NCI-H1436 treated with DMSO at 0.1 percent for 48 hours (cell line): ENCODE data around the gene PARD3B.
"Not testable (repeated sequence)": the region's sequence is repeated elsewhere in the genome, so short reads cannot be mapped to it uniquely, and the experiment has no call there.

Experiments used
- DNase-seq: peaks from one replicate; lab custom pipeline; 2025; lab: John Stamatoyannopoulos, UW

The PARD3B gene

DNA sequence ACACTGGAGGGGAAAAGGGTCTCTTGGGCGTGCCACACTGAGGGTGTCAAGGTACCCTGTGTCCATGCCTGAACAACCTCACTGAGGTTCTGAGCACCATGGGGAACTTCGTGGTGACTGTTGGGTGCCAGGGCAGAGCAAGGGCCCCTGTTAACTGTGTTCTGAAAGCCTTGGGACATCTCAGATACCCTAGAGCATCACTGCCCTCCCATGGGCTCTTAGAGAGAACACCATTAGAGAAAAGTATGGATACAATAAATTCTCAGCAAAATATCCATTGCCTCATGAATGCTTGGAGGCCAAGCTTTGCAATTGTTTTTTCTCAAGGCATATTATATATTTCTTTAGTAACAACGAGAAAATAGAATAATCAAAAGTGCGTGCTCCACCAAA lies 648.6 kb downstream of the PARD3B start:
- DNase-seq = no peak

DNA sequence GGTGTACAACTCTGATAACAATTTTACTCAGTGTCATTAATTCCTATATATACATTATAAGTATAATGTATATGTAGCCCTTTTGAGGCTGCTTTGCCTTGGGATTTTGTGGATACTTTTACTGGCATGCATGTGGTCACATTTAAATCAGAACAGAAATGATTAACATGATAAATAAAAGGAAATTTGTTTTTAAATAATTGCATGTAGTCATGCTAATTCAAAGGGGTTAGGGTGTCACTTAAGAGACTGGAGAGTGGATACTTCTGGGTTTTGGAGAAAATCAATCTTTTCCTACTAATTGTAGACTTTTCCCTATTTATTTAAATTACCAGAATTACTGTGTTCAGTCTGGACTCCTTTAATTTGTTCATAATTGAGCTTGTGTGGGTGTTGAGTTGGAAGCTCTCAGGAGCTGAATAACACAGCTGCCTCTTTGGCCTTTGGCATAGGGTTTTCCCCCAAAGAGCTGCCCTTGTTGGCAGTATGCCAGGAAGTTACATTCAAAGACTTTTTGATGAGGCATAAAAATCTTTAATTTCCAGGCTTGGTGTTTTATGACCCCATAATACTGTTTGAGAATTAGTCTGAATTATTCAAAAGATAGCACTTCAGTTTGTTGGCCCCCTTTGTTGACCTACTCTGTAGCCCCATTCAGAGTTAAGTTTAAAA lies 652.3 kb downstream of the PARD3B start:
- no peak for DNase-seq

DNA sequence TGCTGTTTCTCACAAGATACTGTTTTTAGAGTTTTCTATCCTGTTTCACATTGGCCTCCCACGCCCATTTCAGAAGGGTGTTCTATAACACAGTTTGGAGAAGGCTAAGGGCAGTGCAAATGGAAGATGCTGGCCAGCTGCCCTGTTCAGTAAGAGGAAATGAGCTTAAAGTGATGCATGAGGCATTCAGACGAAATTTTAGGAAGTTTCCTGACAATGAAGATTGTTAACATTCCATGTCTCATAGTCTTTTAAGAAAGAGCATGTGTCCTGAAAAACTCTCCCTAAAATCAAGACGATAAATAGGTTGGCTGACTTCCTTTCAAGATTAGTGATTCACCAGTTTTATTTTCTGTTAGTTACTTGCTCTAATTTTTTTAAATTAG lies 652.9 kb downstream of the PARD3B start:
- no peak for DNase-seq

DNA sequence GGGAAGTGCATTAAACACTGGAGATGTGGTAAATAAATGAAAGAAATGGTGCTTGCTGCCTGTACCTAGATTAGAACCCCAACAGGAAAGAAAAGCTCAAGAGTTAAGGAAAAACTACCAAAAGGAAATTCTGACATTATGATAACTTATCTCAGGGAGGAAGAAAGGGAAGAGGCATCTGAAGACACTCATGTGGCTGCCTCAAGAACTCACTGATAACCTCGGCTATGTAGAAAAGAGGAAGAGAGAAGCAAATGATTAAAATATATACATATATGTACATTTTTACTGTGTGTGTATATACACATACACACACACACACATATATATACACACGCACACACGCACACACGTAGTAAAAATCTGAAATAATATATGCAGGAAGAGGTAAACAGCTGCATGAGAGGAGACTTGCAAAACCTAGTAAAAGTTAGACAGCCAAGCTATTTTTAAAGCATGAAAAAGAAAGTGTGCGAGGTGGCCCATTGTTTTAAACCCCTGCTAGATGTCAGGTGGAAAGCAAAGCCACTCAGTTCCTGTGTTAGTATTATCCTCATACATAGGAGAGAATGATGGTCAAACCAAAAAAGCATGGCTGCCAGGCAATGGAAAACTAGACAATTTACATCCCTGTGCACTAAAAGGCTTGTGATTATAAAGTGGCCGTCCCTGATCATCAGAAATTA lies 654.0 kb downstream of the PARD3B start:
- no peak for DNase-seq

- no peak for DNase-seq
Measured at GRCh38 chr2:205210494-205210893, 665.2 kb downstream of the PARD3B start.

GRCh38 chr2:205212357-205212756 lies 667.1 kb downstream of the PARD3B start:
- no peak for DNase-seq

DNA sequence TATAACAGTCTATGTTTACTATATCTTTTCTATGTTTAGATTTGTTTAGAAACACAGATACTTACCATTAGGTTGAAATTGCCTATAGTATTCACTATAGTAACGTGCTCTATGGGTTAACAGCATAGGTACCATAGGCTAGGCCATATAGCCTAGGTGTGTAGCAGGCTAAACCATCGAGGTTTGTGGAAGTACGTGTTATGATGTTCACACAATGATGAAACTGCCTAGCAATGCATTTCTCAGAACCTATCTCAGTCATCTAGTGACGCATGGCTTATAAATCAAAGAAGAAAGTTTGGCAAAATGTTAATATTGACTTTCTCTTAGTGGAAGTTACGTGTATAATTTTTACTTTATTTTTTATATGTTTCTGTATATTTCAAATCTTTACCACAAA lies 670.8 kb downstream of the PARD3B start:
- DNase-seq = no peak

DNA sequence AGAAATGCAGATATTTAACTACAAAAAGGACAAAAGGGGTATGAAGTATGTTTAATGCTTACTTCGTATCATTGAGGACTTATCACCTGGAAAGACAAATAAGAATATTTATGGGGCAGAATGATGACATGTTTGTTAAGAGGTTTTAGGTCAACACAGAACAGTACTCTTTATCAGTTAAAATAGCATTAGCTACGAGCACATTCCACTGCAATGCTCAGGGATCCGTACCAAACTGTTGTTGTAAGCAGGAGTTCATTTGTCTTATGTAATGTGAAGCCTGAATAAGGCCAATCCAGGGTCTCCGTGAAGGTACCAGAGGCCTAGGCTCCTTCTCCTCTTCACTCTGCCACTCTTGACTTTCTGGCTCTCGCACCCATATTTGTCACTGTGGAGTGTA lies 671.3 kb downstream of the PARD3B start:
- no peak for DNase-seq

DNA sequence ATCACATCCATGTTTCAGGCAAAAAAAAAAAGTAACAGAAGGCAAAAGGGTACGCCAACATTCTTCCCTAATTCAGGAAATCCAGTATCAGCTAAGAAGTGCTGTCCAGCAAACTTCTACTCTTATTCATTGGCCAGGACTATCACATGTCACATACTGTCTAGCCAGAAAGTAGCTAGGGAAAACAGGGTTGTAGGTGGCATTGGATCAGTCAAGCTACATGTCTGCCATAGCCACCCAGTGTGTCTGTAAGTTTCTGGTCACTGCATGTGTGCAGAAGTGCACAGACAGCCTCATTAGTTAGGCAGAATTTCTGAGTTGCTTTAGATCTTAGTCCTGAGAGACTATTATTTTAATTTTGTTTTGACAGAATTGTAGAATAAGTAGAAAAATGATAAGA lies 671.7 kb downstream of the PARD3B start:
- no peak for DNase-seq

GRCh38 chr2:205218056-205218455 lies 672.8 kb downstream of the PARD3B start:
- no peak for DNase-seq

GRCh38 chr2:205218816-205219215 lies 673.5 kb downstream of the PARD3B start:
- DNase-seq = not testable (repeated sequence)

- DNase-seq = no peak
Measured at GRCh38 chr2:205220559-205220958, 675.3 kb downstream of the PARD3B start.

GRCh38 chr2:205232086-205232485 lies 686.8 kb downstream of the PARD3B start:
- no peak for DNase-seq

- DNase-seq = no peak
Measured at GRCh38 chr2:205235434-205235833, 690.2 kb downstream of the PARD3B start.

GRCh38 chr2:205237524-205237923 lies 692.2 kb downstream of the PARD3B start:
- no peak for DNase-seq

DNA sequence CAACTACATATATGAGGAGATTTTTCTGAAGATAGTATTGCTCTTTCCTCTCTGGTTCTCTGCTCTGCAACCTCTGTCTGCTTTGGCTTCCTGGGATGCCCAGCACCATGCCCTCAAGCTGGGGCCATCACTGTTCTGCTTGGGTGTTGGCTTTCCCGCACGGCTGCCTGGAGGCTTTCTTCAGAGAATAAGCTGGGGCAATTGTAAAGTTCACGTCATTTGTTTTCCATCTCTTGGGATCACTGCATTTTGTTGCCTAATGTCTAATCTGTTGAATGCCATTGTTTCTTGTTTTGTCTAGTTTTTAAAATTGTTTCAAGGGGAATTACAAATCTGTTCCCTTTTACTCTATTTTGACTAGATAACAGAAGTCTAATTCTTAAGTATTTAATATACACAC lies 699.7 kb downstream of the PARD3B start:
- no peak for DNase-seq

GRCh38 chr2:205245652-205246051 lies 700.4 kb downstream of the PARD3B start:
- DNase-seq = no peak

DNA sequence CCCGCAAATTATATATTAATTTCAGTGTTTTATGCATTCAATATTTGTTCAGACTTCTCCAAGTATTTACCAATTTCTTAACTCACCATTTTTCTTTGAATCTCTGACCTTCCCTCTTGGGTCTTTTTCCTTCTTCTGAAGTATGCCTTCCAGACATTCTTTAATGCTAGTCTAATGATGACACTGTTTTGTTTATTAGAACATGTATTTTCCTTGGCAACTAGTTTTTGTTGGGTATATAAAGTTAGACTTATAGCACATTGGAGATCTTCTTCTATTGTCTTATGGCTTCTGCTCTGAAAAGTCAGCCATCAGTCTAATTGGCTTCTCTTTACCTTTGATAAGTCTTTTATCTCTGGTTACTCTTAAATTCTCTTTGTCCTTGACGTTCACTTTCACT lies 713.8 kb downstream of the PARD3B start:
- no peak for DNase-seq

DNA sequence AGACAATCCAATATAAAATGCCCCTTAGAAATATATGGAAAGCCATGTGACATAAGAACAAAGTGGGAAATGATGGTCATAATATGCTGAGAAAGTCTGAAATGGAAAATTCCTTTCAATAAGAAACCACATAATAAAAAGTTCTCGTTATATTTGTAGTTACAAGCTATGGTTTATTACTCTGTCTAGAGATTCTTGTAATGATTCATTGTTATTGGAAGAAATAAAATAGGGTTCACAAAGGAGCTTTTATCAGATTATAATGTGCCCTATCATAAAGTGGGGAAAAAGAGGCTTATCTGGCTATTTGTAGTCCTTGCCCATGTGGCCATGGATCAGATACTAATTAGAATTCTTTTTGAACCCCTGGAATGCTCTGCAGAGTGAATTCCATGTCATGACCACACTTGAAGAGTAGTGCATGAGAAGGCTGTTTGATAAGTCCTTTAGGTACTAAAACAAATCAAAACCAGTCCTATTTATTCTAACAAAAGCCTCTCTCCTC lies 716.3 kb downstream of the PARD3B start:
- DNase-seq = no peak

DNA sequence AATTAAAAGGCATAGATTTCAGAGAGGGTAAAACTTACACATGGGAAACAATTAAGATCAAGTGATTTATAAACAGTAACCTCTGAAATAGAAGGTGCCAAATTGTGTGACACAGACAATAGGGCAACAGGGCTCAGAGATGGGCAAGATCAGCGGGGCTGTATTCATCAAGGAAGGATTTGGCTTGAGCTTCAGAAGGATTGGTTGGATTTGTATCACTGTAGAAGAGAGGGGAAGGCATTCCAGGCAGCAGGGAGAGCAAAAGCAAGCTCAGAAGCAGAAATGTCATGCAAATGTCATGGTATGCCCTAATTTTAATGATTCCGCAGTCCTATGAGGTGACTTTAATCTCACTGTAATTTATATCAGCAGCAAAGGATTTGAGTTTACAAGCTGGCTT lies 722.0 kb downstream of the PARD3B start:
- DNase-seq = no peak

DNA sequence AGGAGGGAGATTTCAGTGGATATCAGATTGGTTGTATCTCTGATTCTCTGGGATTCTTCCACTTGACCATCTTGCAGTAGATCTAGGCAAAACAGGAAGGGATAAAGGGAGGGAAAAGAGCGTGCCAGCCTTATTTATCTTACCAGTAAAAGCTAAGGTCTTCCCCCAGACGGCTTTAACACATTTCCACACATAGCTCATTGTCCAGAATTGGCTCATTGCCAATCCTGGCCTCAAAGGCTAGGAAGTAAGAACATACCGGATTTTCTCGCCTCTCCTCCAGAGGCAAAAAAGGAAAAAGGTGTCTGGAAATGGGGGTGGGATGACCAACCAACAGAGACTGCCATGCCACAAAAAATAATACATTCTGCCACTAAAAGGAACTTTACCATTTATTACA lies 725.4 kb downstream of the PARD3B start:
- DNase-seq = no peak

DNA sequence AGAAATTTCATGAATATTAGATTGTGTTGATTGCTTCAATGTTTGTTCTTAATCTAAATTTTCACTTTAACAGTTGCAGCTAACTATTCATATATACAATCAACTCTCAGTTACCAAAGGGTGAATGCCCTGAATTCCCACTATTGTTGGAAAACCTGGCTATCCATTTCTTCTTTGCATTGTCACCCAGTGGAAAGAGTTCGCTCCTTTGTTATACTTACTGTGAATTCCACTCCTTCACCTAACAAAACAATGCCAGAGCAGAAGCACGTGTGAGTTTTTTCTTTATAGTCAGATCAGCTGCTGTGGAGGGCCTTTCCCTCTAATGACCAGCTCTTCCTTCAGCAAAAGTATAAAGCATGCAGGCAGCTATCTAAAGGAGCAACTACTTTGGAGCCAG lies 727.9 kb downstream of the PARD3B start:
- DNase-seq = no peak

DNA sequence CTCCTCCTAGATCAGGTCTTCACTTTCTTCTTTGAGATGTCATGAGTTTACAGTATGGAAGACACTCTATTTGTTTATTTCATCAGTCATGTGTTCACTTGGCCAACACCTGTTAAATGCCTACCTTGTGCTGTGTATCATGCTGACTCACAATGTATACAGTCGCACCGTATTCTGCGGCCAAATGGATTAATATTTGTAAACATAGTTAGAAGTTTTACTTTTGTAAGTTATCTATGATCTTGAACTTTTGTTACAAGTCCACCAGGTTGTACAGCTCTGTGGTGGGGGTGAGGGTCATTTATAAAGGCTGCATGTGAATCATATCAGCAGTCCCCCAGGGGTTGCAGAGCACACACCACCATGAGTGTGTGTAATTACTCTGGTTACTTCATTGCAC lies 728.4 kb downstream of the PARD3B start:
- no peak for DNase-seq

- DNase-seq = no peak
Measured at GRCh38 chr2:205274801-205275200, 729.5 kb downstream of the PARD3B start.
